GM12874 (cell line): ENCODE data around the gene NUCKS1.

Experiments used
- CTCF ChIP-seq: IDR thresholded peaks from 2 replicates; pipeline ENCODE4 v1.5.1; 2011; ENCODE audit warnings: low read depth, mild to moderate bottlenecking, control low read depth, low read length, moderate library complexity; ENCODE audit not compliant: insufficient read depth

NUCKS1 gene

DNA sequence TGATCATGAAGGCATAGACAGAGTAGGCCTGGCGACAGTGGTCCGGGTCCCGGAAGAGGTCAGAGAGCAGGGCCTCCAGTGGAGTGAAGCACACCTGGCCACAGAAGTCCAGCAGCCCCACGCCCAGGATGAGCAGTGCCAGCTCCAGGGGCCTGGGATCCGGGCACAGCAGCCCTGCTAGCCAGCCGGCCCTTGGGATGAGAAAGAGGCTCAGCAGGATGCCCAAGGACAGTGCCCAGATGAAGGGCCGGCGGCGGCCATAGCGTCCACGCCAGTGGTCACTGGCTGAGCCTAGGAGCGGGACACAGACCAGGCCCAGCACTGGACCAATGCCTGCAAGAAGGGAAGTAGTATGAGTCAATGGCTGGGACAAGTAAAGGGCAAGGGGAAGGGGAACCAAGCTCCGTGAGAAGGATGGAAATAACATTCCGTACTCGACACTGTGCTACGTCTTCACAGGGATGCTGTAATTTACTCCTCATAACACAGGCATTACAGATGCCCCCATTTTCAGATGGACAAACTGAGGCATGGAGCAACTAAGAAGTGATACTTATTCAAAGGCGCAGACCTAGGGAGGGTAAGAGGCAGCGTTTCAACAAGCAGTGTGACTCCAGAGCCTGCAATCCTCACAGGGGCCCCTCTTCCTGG is 86.6 kb downstream of the NUCKS1 start:
- TF ChIP-seq CTCF, result no peak
